Measurements from ENCODE around the gene STAT5A. TPM values are rescaled to one million over a fixed set of nuclear protein-coding genes. Genes with fewer than 3 reads are reported as not detected.

Gene STAT5A
- total RNA-seq, 1 experiment from 2014 or later = 6.6 TPM

DNA sequence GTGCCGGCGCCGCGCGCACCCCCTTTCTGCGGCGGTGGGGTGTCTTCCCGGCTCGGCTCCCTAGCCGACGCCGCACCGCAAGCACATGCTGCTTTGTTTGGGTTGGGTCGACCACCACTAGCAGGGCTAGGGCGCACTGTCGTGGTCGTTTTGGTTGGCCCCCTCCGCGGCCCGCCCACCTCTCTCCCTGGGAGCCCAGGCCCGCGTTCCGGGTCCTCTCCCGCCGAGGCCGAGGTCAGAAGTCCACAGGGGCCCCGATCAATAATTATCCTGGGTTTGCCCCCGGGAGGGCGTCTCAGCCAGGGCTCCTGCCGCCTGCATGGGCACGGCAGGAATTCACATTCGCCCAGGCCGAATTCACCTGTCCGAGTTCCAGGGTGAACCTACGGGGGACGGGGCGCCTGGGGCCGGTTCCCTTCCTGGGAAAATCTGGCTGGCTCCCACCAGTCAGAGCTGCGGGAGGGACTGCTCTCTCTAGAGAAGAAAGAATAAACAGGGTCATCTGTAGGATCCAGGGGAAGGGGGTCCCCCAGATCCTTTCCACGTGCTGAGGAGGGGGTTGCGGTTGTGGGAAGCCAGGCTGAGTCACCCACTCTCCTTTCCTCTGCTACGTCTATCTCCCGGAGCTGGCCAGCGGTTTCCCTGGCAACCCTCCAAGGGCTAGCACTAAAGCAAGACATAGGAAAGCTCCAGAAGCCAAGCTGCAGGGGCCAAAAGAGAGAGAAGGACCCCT, 11.5 kb upstream of the STAT5A start (continued):
- TF ChIP-seq ZBTB21 (CRISPR knock-in tag; IDR thresholded peaks at IDR 0.05; ENCODE audit: borderline replicate concordance) (no peak), ZNF396 (CRISPR knock-in tag; IDR thresholded peaks at IDR 0.05; ENCODE audit: borderline replicate concordance) (no peak), TCF7 (CRISPR knock-in tag; IDR thresholded peaks at IDR 0.05; ENCODE audit: low read depth) (no peak), KAT7 (CRISPR knock-in tag; IDR thresholded peaks at IDR 0.05; ENCODE audit: borderline replicate concordance) (peak; percentile 82; the same call in 1 of the 2 replicates), RELA (CRISPR knock-in tag; IDR thresholded peaks at IDR 0.05; ENCODE audit: borderline replicate concordance) (no peak; the same call in 1 of the 2 replicates), FOXK1 (CRISPR knock-in tag; IDR thresholded peaks at IDR 0.05) (no peak), NR3C1 (CRISPR knock-in tag; conservative IDR thresholded peaks at IDR 0.05; ENCODE audit: low read depth) (no peak), FOXJ3 (CRISPR knock-in tag; IDR thresholded peaks at IDR 0.05; ENCODE audit: borderline replicate concordance) (no peak), NR2C2 (CRISPR knock-in tag; IDR thresholded peaks at IDR 0.05) (no peak), MYBL2 (CRISPR knock-in tag; IDR thresholded peaks at IDR 0.05) (no peak), CREM (CRISPR knock-in tag; IDR thresholded peaks at IDR 0.05) (no peak), ZNF121 (CRISPR knock-in tag; IDR thresholded peaks at IDR 0.05) (no peak), ZNF138 (CRISPR knock-in tag; conservative IDR thresholded peaks at IDR 0.05) (no peak), SMAD4 (CRISPR knock-in tag; IDR thresholded peaks at IDR 0.05) (no peak), ZNF232 (CRISPR knock-in tag; IDR thresholded peaks at IDR 0.05) (no peak)
- TF ChIP-seq, protein P1, sequence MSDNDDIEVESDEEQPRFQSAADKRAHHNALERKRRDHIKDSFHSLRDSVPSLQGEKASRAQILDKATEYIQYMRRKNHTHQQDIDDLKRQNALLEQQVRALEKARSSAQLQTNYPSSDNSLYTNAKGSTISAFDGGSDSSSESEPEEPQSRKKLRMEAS (CRISPR knock-in tag; IDR thresholded peaks at IDR 0.05) = peak; percentile 62; the same call in 1 of the 2 replicates
- TF ChIP-seq, protein P2, sequence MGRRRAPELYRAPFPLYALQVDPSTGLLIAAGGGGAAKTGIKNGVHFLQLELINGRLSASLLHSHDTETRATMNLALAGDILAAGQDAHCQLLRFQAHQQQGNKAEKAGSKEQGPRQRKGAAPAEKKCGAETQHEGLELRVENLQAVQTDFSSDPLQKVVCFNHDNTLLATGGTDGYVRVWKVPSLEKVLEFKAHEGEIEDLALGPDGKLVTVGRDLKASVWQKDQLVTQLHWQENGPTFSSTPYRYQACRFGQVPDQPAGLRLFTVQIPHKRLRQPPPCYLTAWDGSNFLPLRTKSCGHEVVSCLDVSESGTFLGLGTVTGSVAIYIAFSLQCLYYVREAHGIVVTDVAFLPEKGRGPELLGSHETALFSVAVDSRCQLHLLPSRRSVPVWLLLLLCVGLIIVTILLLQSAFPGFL (CRISPR knock-in tag; IDR thresholded peaks at IDR 0.05; ENCODE audit: borderline replicate concordance) = no peak
- TF ChIP-seq, protein P3, sequence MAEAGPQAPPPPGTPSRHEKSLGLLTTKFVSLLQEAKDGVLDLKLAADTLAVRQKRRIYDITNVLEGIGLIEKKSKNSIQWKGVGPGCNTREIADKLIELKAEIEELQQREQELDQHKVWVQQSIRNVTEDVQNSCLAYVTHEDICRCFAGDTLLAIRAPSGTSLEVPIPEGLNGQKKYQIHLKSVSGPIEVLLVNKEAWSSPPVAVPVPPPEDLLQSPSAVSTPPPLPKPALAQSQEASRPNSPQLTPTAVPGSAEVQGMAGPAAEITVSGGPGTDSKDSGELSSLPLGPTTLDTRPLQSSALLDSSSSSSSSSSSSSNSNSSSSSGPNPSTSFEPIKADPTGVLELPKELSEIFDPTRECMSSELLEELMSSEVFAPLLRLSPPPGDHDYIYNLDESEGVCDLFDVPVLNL (CRISPR knock-in tag; IDR thresholded peaks at IDR 0.05; ENCODE audit: borderline replicate concordance, low read depth) = no peak
- TF ChIP-seq, protein P4, sequence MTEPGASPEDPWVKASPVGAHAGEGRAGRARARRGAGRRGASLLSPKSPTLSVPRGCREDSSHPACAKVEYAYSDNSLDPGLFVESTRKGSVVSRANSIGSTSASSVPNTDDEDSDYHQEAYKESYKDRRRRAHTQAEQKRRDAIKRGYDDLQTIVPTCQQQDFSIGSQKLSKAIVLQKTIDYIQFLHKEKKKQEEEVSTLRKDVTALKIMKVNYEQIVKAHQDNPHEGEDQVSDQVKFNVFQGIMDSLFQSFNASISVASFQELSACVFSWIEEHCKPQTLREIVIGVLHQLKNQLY (CRISPR knock-in tag; IDR thresholded peaks at IDR 0.05) = no peak
- TF ChIP-seq, protein P5, sequence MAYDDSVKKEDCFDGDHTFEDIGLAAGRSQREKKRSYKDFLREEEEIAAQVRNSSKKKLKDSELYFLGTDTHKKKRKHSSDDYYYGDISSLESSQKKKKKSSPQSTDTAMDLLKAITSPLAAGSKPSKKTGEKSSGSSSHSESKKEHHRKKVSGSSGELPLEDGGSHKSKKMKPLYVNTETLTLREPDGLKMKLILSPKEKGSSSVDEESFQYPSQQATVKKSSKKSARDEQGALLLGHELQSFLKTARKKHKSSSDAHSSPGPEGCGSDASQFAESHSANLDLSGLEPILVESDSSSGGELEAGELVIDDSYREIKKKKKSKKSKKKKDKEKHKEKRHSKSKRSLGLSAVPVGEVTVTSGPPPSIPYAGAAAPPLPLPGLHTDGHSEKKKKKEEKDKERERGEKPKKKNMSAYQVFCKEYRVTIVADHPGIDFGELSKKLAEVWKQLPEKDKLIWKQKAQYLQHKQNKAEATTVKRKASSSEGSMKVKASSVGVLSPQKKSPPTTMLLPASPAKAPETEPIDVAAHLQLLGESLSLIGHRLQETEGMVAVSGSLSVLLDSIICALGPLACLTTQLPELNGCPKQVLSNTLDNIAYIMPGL (CRISPR knock-in tag; IDR thresholded peaks at IDR 0.05) = peak; percentile 46; the same call in 1 of the 2 replicates
- TF ChIP-seq, protein P6, sequence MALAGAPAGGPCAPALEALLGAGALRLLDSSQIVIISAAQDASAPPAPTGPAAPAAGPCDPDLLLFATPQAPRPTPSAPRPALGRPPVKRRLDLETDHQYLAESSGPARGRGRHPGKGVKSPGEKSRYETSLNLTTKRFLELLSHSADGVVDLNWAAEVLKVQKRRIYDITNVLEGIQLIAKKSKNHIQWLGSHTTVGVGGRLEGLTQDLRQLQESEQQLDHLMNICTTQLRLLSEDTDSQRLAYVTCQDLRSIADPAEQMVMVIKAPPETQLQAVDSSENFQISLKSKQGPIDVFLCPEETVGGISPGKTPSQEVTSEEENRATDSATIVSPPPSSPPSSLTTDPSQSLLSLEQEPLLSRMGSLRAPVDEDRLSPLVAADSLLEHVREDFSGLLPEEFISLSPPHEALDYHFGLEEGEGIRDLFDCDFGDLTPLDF (CRISPR knock-in tag; IDR thresholded peaks at IDR 0.05) = no peak

Measured in WTC11 (cell line).